HL-60/S4 (cell line): Measurements from ENCODE around the gene C5orf63.
"Not testable (repeated sequence)": the region's sequence is repeated elsewhere in the genome, so short reads cannot be mapped to it uniquely, and the experiment has no call there.

Experiments
- in situ Hi-C: fragments of 300-500 bp; cut with MboI; formaldehyde crosslinking; loops from 2 replicates; pipeline ENCODE4 v1.14.3; 2022; ENCODE audit warnings: low sequenced_read_pairs

C5orf63 gene

GRCh38 chr5:127076315-127077129 lies 3.2 kb upstream of the C5orf63 start:
- in situ Hi-C loops: no loop called here

- in situ Hi-C loops: no loop called here
Observed at GRCh38 chr5:127074466-127074865, 1.2 kb upstream of the C5orf63 start.

GRCh38 chr5:127070243-127070642 lies 3.1 kb downstream of the C5orf63 start:
- in situ Hi-C loops: no loop called here

- in situ Hi-C loops: no loop called here
Observed at GRCh38 chr5:127068493-127069214, 4.6 kb downstream of the C5orf63 start.

GRCh38 chr5:127066721-127067120 lies 6.6 kb downstream of the C5orf63 start:
- in situ Hi-C loops: no loop called here

- in situ Hi-C loops: no loop called here
Observed at GRCh38 chr5:127064253-127064840, 9.0 kb downstream of the C5orf63 start.

GRCh38 chr5:127063257-127063913 lies 9.9 kb downstream of the C5orf63 start:
- in situ Hi-C loops: no loop called here

GRCh38 chr5:127061956-127062355 lies 11.3 kb downstream of the C5orf63 start:
- in situ Hi-C loops: no loop called here

GRCh38 chr5:127061537-127061936 lies 11.8 kb downstream of the C5orf63 start:
- in situ Hi-C loops: no loop called here

- in situ Hi-C loops: no loop called here
Observed at GRCh38 chr5:127060470-127060985, 12.8 kb downstream of the C5orf63 start.

GRCh38 chr5:127056896-127057295 lies 16.4 kb downstream of the C5orf63 start:
- in situ Hi-C loops: no loop called here

- in situ Hi-C loops: no loop called here
Observed at GRCh38 chr5:127055880-127056653, 17.2 kb downstream of the C5orf63 start.

- in situ Hi-C loops: not testable (repeated sequence)
Observed at GRCh38 chr5:127053551-127053950, 19.8 kb downstream of the C5orf63 start.

GRCh38 chr5:127053049-127053448 lies 20.3 kb downstream of the C5orf63 start:
- in situ Hi-C loops: no loop called here

GRCh38 chr5:127051591-127051990 lies 21.7 kb downstream of the C5orf63 start:
- in situ Hi-C loops: no loop called here

GRCh38 chr5:127046343-127047072 lies 26.8 kb downstream of the C5orf63 start:
- in situ Hi-C loops: no loop called here

- in situ Hi-C loops: no loop called here
Observed at GRCh38 chr5:127042593-127042992, 30.7 kb downstream of the C5orf63 start.

- in situ Hi-C loops: no loop called here
Observed at GRCh38 chr5:127041571-127041970, 31.7 kb downstream of the C5orf63 start.

- in situ Hi-C loops: no loop called here
Observed at GRCh38 chr5:127040796-127041520, 32.3 kb downstream of the C5orf63 start.
